Liver (tissue), 3 donors: Measurements from ENCODE around the gene ALG12.

Experiments
- FOXA1 ChIP-seq: IDR thresholded peaks from 2 replicates; pipeline ENCODE4 v1.6.1; 2016; ENCODE audit warnings: antibody characterized with exemption
- SP1 ChIP-seq: IDR thresholded peaks from 2 replicates; pipeline ENCODE4 v1.6.1; 2018; ENCODE audit warnings: antibody characterized with exemption, mild to moderate bottlenecking
- TAF1 ChIP-seq: conservative IDR thresholded peaks from 2 replicates; pipeline ENCODE4 v1.6.1; 2016; ENCODE audit warnings: antibody characterized with exemption, mild to moderate bottlenecking
- TF ChIP-seq, protein P1 (sequence below): fragments of 150-350 bp; IDR thresholded peaks from 2 replicates; pipeline ENCODE4 v1.5.1; 2017; ENCODE audit warnings: improper control_type of control experiment, low read depth, low read length; ENCODE audit not compliant: missing input control
- TF ChIP-seq, protein P2 (sequence below): IDR thresholded peaks from 2 replicates; pipeline ENCODE4 v1.6.1; 2016; ENCODE audit warnings: antibody characterized with exemption
- donor health status: healthy.
- donor health status: healthy.

DNA sequence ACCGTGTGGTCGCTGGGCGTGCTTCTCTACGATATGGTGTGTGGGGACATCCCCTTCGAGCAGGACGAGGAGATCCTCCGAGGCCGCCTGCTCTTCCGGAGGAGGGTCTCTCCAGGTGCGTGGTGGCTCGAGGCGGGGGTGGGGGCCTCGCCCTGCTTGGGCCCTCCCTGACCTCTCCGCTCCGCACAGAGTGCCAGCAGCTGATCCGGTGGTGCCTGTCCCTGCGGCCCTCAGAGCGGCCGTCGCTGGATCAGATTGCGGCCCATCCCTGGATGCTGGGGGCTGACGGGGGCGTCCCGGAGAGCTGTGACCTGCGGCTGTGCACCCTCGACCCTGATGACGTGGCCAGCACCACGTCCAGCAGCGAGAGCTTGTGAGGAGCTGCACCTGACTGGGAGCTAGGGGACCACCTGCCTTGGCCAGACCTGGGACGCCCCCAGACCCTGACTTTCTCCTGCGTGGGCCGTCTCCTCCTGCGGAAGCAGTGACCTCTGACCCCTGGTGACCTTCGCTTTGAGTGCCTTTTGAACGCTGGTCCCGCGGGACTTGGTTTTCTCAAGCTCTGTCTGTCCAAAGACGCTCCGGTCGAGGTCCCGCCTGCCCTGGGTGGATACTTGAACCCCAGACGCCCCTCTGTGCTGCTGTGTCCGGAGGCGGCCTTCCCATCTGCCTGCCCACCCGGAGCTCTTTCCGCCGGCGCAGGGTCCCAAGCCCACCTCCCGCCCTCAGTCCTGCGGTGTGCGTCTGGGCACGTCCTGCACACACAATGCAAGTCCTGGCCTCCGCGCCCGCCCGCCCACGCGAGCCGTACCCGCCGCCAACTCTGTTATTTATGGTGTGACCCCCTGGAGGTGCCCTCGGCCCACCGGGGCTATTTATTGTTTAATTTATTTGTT is 44.8 kb upstream of the ALG12 start:
- TF ChIP-seq, protein P1, sequence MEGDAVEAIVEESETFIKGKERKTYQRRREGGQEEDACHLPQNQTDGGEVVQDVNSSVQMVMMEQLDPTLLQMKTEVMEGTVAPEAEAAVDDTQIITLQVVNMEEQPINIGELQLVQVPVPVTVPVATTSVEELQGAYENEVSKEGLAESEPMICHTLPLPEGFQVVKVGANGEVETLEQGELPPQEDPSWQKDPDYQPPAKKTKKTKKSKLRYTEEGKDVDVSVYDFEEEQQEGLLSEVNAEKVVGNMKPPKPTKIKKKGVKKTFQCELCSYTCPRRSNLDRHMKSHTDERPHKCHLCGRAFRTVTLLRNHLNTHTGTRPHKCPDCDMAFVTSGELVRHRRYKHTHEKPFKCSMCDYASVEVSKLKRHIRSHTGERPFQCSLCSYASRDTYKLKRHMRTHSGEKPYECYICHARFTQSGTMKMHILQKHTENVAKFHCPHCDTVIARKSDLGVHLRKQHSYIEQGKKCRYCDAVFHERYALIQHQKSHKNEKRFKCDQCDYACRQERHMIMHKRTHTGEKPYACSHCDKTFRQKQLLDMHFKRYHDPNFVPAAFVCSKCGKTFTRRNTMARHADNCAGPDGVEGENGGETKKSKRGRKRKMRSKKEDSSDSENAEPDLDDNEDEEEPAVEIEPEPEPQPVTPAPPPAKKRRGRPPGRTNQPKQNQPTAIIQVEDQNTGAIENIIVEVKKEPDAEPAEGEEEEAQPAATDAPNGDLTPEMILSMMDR, result no peak
- TF ChIP-seq, protein P2, sequence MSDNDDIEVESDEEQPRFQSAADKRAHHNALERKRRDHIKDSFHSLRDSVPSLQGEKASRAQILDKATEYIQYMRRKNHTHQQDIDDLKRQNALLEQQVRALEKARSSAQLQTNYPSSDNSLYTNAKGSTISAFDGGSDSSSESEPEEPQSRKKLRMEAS, result no peak
- TF ChIP-seq FOXA1, result no peak
- no peak for TF ChIP-seq TAF1
- no peak for TF ChIP-seq SP1
